Renal pelvis (tissue), 4 donors: Measurements from ENCODE around the gene RABGAP1. TPM values are rescaled to one million over a fixed set of nuclear protein-coding genes. Genes with fewer than 3 reads are reported as not detected.

Source experiments
- DNase-seq: peaks from one replicate; pipeline ENCODE4 v3.0.0-alpha.2; 2013
- polyA plus RNA-seq, 3 donors: library from polyadenylated mRNA; unstranded; fragments of 120-200 nt; gene quantifications; one replicate each; pipeline ENCODE4 v1.2.1, GENCODE V29; 2013; ENCODE audit not compliant: insufficient read length in 3 of 3

Gene RABGAP1
- polyA plus RNA-seq, 3 donors: 55.3 to 74.8 (median 67.2) TPM

- no peak for DNase-seq
Measured at GRCh38 chr9:123107639-123108285, 166.9 kb downstream of the RABGAP1 start.

- no peak for DNase-seq
Measured at GRCh38 chr9:123108976-123109375, 168.2 kb downstream of the RABGAP1 start.

GRCh38 chr9:123109540-123110279, 168.9 kb downstream of the RABGAP1 start:
- DNase-seq: no peak

GRCh38 chr9:123111427-123112014, 170.7 kb downstream of the RABGAP1 start:
- DNase-seq: no peak

- no peak for DNase-seq
Measured at GRCh38 chr9:123112015-123112975, 171.5 kb downstream of the RABGAP1 start.

GRCh38 chr9:123113185-123113584, 172.4 kb downstream of the RABGAP1 start:
- no peak for DNase-seq

- no peak for DNase-seq
Measured at GRCh38 chr9:123115146-123115913, 174.5 kb downstream of the RABGAP1 start.

GRCh38 chr9:123116036-123116435, 175.2 kb downstream of the RABGAP1 start:
- no peak for DNase-seq

GRCh38 chr9:123119566-123119965, 178.7 kb downstream of the RABGAP1 start:
- DNase-seq: no peak

GRCh38 chr9:123120131-123120530, 179.3 kb downstream of the RABGAP1 start:
- no peak for DNase-seq

GRCh38 chr9:123120953-123121352, 180.1 kb downstream of the RABGAP1 start:
- no peak for DNase-seq

GRCh38 chr9:123121457-123121856, 180.6 kb downstream of the RABGAP1 start:
- DNase-seq: no peak

- no peak for DNase-seq
Measured at GRCh38 chr9:123127512-123128075, 186.8 kb downstream of the RABGAP1 start.

GRCh38 chr9:123128591-123128990, 187.8 kb downstream of the RABGAP1 start:
- no peak for DNase-seq

GRCh38 chr9:123129423-123129822, 188.6 kb downstream of the RABGAP1 start:
- no peak for DNase-seq

- DNase-seq: no peak
Measured at GRCh38 chr9:123131258-123131657, 190.4 kb downstream of the RABGAP1 start.

GRCh38 chr9:123131993-123132392, 191.2 kb downstream of the RABGAP1 start:
- no peak for DNase-seq

GRCh38 chr9:123132696-123133095, 191.9 kb downstream of the RABGAP1 start:
- no peak for DNase-seq

- DNase-seq: no peak
Measured at GRCh38 chr9:123135430-123135829, 194.6 kb downstream of the RABGAP1 start.

GRCh38 chr9:123138163-123138562, 197.3 kb downstream of the RABGAP1 start:
- DNase-seq: peak; percentile 30

GRCh38 chr9:123149067-123149466, 208.2 kb downstream of the RABGAP1 start:
- DNase-seq: no peak
